ENCODE data around the gene TFAP2A.

- TF ChIP-seq CTCF (conservative IDR thresholded peaks at IDR 0.05) (no peak), ZFX (IDR thresholded peaks at IDR 0.05) (no peak)
Measured at GRCh38 chr6:10383331-10384090, 31.4 kb downstream of the TFAP2A start.
